Measurements from ENCODE around the gene CMSS1.
"Not testable (repeated sequence)": the region's sequence is repeated elsewhere in the genome, so short reads cannot be mapped to it uniquely, and the experiment has no call there.

Gene CMSS1

GRCh38 chr3:100093831-100094230, 276.2 kb downstream of the CMSS1 start:
- H3K4me3 ChIP-seq (replicated peaks; ENCODE audit: low read depth, low read length) = no peak overlapping the region
- no peak for TF ChIP-seq CTCF (IDR thresholded peaks at IDR 0.05; ENCODE audit: low read depth, low read length, missing control alignments)
- DNase-seq (ENCODE audit: extremely low read depth, low read depth) = no peak

DNA sequence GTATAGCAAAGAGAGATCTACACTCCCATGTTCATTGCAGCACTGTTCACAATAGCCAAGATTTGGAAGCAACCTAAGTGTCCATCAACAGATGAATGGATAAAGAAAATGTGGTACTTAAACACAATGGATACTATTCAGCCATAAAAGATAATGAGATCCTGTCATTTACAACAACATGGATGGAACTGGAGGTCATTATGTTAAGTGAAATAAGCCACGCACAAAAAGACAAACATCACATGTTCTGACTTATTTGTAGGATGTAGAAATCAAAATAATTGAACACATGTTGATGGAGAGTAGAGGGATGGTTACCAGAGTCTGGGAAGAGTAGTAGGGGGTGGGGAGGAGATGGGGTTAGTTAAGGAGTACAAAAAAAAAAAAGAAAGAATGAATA, 278.6 kb downstream of the CMSS1 start:
- not testable (repeated sequence) for H3K4me3 ChIP-seq (replicated peaks; ENCODE audit: low read depth, low read length); DNase-seq (ENCODE audit: extremely low read depth, low read depth)

DNA sequence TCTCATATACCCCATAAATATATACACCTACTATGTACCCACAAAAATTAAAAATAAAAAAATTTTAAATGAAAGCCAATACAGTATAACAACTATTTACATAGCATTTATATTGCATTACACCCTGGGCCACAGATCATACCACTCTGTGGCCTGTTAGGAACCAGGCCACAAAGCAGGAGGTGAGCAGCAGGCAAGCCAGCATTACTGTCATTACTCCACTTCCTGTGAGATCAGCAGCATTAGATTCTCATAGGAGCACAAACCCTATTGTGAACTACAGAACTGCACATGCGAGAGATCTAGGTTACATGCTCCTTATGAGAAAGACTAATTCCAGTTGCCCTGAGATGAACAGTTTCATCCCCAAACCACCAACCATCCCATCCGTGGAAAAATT, 279.2 kb downstream of the CMSS1 start:
- no peak overlapping the region for H3K4me3 ChIP-seq (replicated peaks; ENCODE audit: low read depth, low read length)
- TF ChIP-seq CTCF (IDR thresholded peaks at IDR 0.05; ENCODE audit: low read depth, low read length, missing control alignments) = no peak
- DNase-seq (ENCODE audit: extremely low read depth, low read depth) = no peak

DNA sequence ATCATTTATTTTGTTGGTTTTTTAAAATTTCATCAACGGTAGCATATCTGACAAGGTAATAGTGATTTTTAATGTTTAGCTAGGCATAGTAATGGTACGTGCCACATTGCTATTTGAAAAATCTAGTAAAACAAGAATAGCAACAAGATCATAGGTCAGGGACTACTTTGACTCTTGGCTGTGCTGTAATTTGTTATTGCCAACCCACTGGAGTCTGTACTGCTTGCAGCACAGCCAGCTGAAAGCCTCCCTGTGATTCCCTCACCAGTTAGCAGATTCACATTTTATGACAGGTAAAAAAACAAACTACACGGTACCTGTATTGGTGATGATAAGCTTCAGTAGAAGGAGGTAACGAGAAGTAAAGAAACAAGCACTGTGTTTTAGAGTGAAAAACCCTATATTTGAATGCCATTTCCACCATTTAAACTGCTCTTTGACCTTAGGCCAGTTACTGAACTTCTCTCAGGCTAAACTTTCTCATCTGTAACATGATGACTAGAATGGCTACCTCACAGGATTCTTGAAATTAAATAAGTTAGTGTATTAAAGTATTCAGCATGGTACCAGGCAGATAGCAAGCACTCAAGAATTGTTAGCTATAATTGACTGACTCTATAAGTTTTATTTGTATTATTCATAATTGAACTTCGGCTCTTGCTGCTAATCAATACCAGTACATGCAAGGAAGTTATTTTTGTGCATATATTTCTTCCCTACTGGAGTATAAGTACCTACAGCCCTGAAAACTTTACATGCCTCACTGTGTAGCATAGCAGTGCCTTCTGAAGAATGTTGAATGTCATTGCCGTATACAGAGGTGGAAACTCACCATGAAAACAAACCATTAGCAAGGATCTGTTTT, 280.5 kb downstream of the CMSS1 start:
- DNase-seq (ENCODE audit: extremely low read depth, low read depth) = no peak
- H3K4me3 ChIP-seq (replicated peaks; ENCODE audit: low read depth, low read length) = no peak overlapping the region
- TF ChIP-seq CTCF (IDR thresholded peaks at IDR 0.05; ENCODE audit: low read depth, low read length, missing control alignments) = no peak

GRCh38 chr3:100098784-100099070, 281.1 kb downstream of the CMSS1 start:
- no peak for DNase-seq (ENCODE audit: extremely low read depth, low read depth)
- no peak overlapping the region for H3K4me3 ChIP-seq (replicated peaks; ENCODE audit: low read depth, low read length)
- TF ChIP-seq CTCF (IDR thresholded peaks at IDR 0.05; ENCODE audit: low read depth, low read length, missing control alignments) = no peak

DNA sequence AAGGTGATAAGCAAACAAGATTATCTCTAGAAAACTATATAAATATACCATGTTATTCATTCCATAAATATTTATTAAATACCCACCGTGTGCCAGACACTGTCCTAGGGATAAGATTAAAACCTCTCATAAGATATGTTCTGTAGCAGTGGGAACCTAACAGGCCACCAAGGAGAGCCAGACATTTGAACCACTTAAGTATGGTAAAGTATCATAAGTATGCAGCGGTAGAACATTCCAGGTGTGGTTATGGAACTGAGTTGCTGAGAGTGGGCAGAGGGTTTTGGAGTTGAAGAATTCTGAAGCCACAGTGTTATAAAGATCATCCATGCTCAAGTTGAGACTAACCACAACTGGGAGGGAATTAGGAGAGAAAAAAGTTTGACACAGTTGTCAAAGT, 282.0 kb downstream of the CMSS1 start:
- no peak for TF ChIP-seq CTCF (IDR thresholded peaks at IDR 0.05; ENCODE audit: low read depth, low read length, missing control alignments)
- no peak for DNase-seq (ENCODE audit: extremely low read depth, low read depth)
- H3K4me3 ChIP-seq (replicated peaks; ENCODE audit: low read depth, low read length) = no peak overlapping the region

DNA sequence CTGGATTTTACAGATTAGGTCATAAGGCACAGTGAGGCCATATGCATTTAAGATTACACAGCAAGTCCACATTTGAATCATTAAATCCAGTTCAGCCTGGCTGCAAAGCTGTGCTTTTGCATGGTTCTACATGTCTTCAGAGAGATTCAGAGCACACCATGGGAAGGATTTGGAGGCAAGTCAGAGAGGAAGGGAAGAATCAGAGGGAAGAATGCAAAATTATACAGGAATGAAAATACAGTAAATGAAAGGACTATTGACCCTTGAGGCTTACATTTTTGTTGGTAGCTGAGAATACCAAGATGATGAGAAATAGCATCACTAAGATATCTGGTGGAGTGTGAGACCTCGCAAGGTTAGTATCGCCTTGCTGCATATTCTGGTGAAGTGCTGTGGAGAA, 282.8 kb downstream of the CMSS1 start:
- no peak for DNase-seq (ENCODE audit: extremely low read depth, low read depth)
- no peak overlapping the region for H3K4me3 ChIP-seq (replicated peaks; ENCODE audit: low read depth, low read length)
- no peak for TF ChIP-seq CTCF (IDR thresholded peaks at IDR 0.05; ENCODE audit: low read depth, low read length, missing control alignments)
